Posterior vena cava (tissue), 2 donors: ENCODE measurements around the gene BIN2. TPM values are rescaled to one million over a fixed set of nuclear protein-coding genes. Genes with fewer than 3 reads are reported as not detected.

Source experiments
- DNase-seq: peaks from one replicate; pipeline ENCODE4 v3.0.0-alpha.2; 2020; ENCODE audit warnings: low spot score
- intact Hi-C, 2 donors: fragments of 100-400 bp; cut with DNase I; formaldehyde crosslinking; loops; one replicate each; pipeline versions ENCODE4 v1.14.1 to v1.14.2; 2022 to 2023
- total RNA-seq, 2 donors: library from RNA; stranded (reverse); fragmentation: NEBNext Ultra II Directional; extraction: Animal tissue kit (Norgen Biotek cat#: 25700); gene quantifications; one replicate each; pipeline ENCODE4 v1.2.1, GENCODE V29; 2021
- donor health status: DM: yes; HTN: yes; CAD: no.
- donor health status: DM: yes; HTN: yes; CAD: no.

BIN2 gene
- total RNA-seq, 2 donors from 2014 or later, result 5.6 to 8.8 TPM

- no peak for DNase-seq
- intact Hi-C loops, result no loop called here
Observed at GRCh38 chr12:51238037-51238509, 85.9 kb downstream of the BIN2 start.

- intact Hi-C loops, result no loop called here
- no peak for DNase-seq
Observed at GRCh38 chr12:51234530-51234929, 89.4 kb downstream of the BIN2 start.

- no peak for DNase-seq
- intact Hi-C loops, result no loop called here
Observed at GRCh38 chr12:51232642-51233041, 91.3 kb downstream of the BIN2 start.

Other genes starting within 250 kb of the BIN2 start
- 10 to 100 TPM; 23.6 to 29.4 TPM for gene CSRNP2, start 240.6 kb downstream of the BIN2 start, total RNA-seq
- 10 to 100 TPM; 16.1 to 23.1 TPM for gene TFCP2, start 151.0 kb downstream of the BIN2 start, total RNA-seq
- 10 to 100 TPM; 18.1 to 19.4 TPM for gene POU6F1, start 106.1 kb downstream of the BIN2 start, total RNA-seq
- 100 to 1,000 TPM; 156 to 169 TPM for gene DAZAP2, start 85.3 kb downstream of the BIN2 start, total RNA-seq
- 1 to 10 TPM; 6.5 to 9.3 TPM for gene SMAGP, start 53.8 kb downstream of the BIN2 start, total RNA-seq
- not detected for gene CELA1, start 22.5 kb upstream of the BIN2 start, total RNA-seq
- 1 to 10 TPM; 8.0 to 9.7 TPM for gene GALNT6, start 67.2 kb upstream of the BIN2 start, total RNA-seq
- gene SLC4A8, start 100.7 kb upstream of the BIN2 start, total RNA-seq, result 1 to 10 TPM in 1 of 2 donors, under 1 TPM in 1; 0.79 to 1.4 TPM